Measurements from ENCODE around the gene WDR82. TPM values are rescaled to one million over a fixed set of nuclear protein-coding genes. Genes with fewer than 3 reads are reported as not detected.

WDR82 gene
- polyA plus RNA-seq, result 55.0 TPM

- peaks cover 5% of the 10 kb centered on the region for H3K36me3 Mint-ChIP-seq
- H3K4me1 Mint-ChIP-seq, result peaks cover 20 to 30% (median 29%) of the 10 kb centered on the region in 3 donors
- no peaks in the 10 kb centered on the region for H3K27me3 Mint-ChIP-seq
- H3K4me3 Mint-ChIP-seq, result peak within 1 kb of the TSS; percentile 93 to 98 (median 97)
- peaks cover 0 to 2% (median 0%) of the 10 kb centered on the region in 3 donors for H3K9me3 Mint-ChIP-seq
- H3K27ac Mint-ChIP-seq, result peak within 1 kb of the TSS; percentile 88 to 99 (median 97)
Observed at GRCh38 chr3:52278510-52279069, at the start of gene WDR82. TSS of gene WDR82 (minus strand) at chr3:52278649. CDS start at chr3:52278361, 288 bp downstream.

- no peaks in the 10 kb centered on the region for H3K4me1 Mint-ChIP-seq
- no peaks in the 10 kb centered on the region for H3K27me3 Mint-ChIP-seq
- H3K9me3 Mint-ChIP-seq, result no peaks in the 10 kb centered on the region
- H3K4me3 Mint-ChIP-seq, result no peak overlapping the region
- H3K36me3 Mint-ChIP-seq, result no peaks in the 10 kb centered on the region
- H3K27ac Mint-ChIP-seq, result no peak overlapping the region
Observed at GRCh38 chr3:52327486-52328290, 49.2 kb upstream of the WDR82 start.

- Mint-ChIP-seq H3K9me3 (no peaks in the 10 kb centered on the region), H3K4me3 (no peak overlapping the region), H3K36me3 (no peaks in the 10 kb centered on the region), H3K27ac (no peak overlapping the region), H3K4me1 (no peaks in the 10 kb centered on the region), H3K27me3 (no peaks in the 10 kb centered on the region)
Observed at GRCh38 chr3:52326976-52327375, 48.5 kb upstream of the WDR82 start.

GRCh38 chr3:52325686-52326085 is 47.2 kb upstream of the WDR82 start:
- Mint-ChIP-seq H3K9me3 (no peaks in the 10 kb centered on the region), H3K36me3 (peaks cover 3% of the 10 kb centered on the region), H3K27me3 (no peaks in the 10 kb centered on the region)

GRCh38 chr3:52324676-52325075 is 46.2 kb upstream of the WDR82 start:
- Mint-ChIP-seq H3K4me3 (no peak overlapping the region), H3K4me1 (no peaks in the 10 kb centered on the region), H3K27me3 (no peaks in the 10 kb centered on the region), H3K9me3 (no peaks in the 10 kb centered on the region), H3K36me3 (peaks cover 3% of the 10 kb centered on the region), H3K27ac (no peak overlapping the region)

More at GRCh38 chr3:52325686-52326085, 47.2 kb upstream of the WDR82 start:
- Mint-ChIP-seq H3K4me3 (no peak overlapping the region), H3K27ac (no peak overlapping the region), H3K4me1 (no peaks in the 10 kb centered on the region)

GRCh38 chr3:52323526-52324295 is 45.3 kb upstream of the WDR82 start:
- Mint-ChIP-seq H3K27ac (no peak overlapping the region), H3K4me3 (no peak overlapping the region), H3K4me1 (no peaks in the 10 kb centered on the region), H3K27me3 (no peaks in the 10 kb centered on the region), H3K9me3 (no peaks in the 10 kb centered on the region), H3K36me3 (peaks cover 3% of the 10 kb centered on the region)

GRCh38 chr3:52322466-52322865 is 44.0 kb upstream of the WDR82 start:
- peaks cover 3% of the 10 kb centered on the region for H3K36me3 Mint-ChIP-seq
- no peak overlapping the region for H3K27ac Mint-ChIP-seq
- H3K27me3 Mint-ChIP-seq, result no peaks in the 10 kb centered on the region
- no peaks in the 10 kb centered on the region for H3K9me3 Mint-ChIP-seq
- no peak overlapping the region for H3K4me3 Mint-ChIP-seq
- H3K4me1 Mint-ChIP-seq, result peaks cover 0 to 5% (median 3%) of the 10 kb centered on the region in 3 donors

- H3K36me3 Mint-ChIP-seq, result peaks cover 3% of the 10 kb centered on the region
- no peaks in the 10 kb centered on the region for H3K27me3 Mint-ChIP-seq
- no peak overlapping the region for H3K4me3 Mint-ChIP-seq
- H3K9me3 Mint-ChIP-seq, result no peaks in the 10 kb centered on the region
- H3K4me1 Mint-ChIP-seq, result peaks cover 4 to 9% (median 8%) of the 10 kb centered on the region in 3 donors
- no peak overlapping the region for H3K27ac Mint-ChIP-seq
Observed at GRCh38 chr3:52321481-52321880, 43.0 kb upstream of the WDR82 start.

GRCh38 chr3:52319921-52320595 is 41.6 kb upstream of the WDR82 start:
- Mint-ChIP-seq H3K27ac (no peak overlapping the region), H3K4me3 (no peak overlapping the region), H3K27me3 (no peaks in the 10 kb centered on the region), H3K36me3 (peaks cover 3% of the 10 kb centered on the region), H3K4me1 (peaks cover 4 to 9% (median 8%) of the 10 kb centered on the region in 3 donors), H3K9me3 (no peaks in the 10 kb centered on the region)

- Mint-ChIP-seq H3K4me1 (peaks cover 12 to 21% (median 17%) of the 10 kb centered on the region in 3 donors), H3K27me3 (no peaks in the 10 kb centered on the region), H3K9me3 (no peaks in the 10 kb centered on the region), H3K4me3 (peak overlapping the region in 1 of 4 donors; percentile 77), H3K36me3 (peaks cover 3% of the 10 kb centered on the region), H3K27ac (no peak overlapping the region)
Observed at GRCh38 chr3:52318186-52318816, 39.9 kb upstream of the WDR82 start.

GRCh38 chr3:52317208-52318000 is 39.0 kb upstream of the WDR82 start:
- H3K36me3 Mint-ChIP-seq, result peaks cover 3% of the 10 kb centered on the region
- no peaks in the 10 kb centered on the region for H3K9me3 Mint-ChIP-seq
- peak overlapping the region in 2 of 3 donors; percentile 1 to 69 for H3K27ac Mint-ChIP-seq
- H3K27me3 Mint-ChIP-seq, result no peaks in the 10 kb centered on the region
- H3K4me3 Mint-ChIP-seq, result peak overlapping the region; percentile 55 to 88 (median 81)
- H3K4me1 Mint-ChIP-seq, result peaks cover 16 to 25% (median 23%) of the 10 kb centered on the region in 3 donors

- no peaks in the 10 kb centered on the region for H3K9me3 Mint-ChIP-seq
- no peaks in the 10 kb centered on the region for H3K36me3 Mint-ChIP-seq
- peaks cover 18 to 27% (median 24%) of the 10 kb centered on the region in 3 donors for H3K4me1 Mint-ChIP-seq
- peak within 1 kb of the TSS; percentile 38 to 87 (median 56) for H3K4me3 Mint-ChIP-seq
- no peaks in the 10 kb centered on the region for H3K27me3 Mint-ChIP-seq
- H3K27ac Mint-ChIP-seq, result peak within 1 kb of the TSS in 2 of 3 donors; percentile 1 to 87
Observed at GRCh38 chr3:52315977-52316764, 37.7 kb upstream of the WDR82 start, which contains the start of gene DNAH1. TSS of gene DNAH1 (plus strand) at chr3:52316319. CDS start at chr3:52322443, 6,124 bp downstream.

GRCh38 chr3:52315006-52315405 is 36.6 kb upstream of the WDR82 start:
- Mint-ChIP-seq H3K27me3 (no peaks in the 10 kb centered on the region), H3K9me3 (no peaks in the 10 kb centered on the region), H3K4me1 (peaks cover 21 to 37% (median 33%) of the 10 kb centered on the region in 3 donors), H3K36me3 (no peaks in the 10 kb centered on the region), H3K27ac (peak overlapping the region in 2 of 3 donors; percentile 87 to 98), H3K4me3 (peak overlapping the region in 2 of 4 donors; percentile 20 to 88)

All from IgD-negative memory B cell (primary cell).